HPDE6-E6E7 (cell line): ENCODE measurements around the gene RNPS1.
"Not testable (repeated sequence)": the region's sequence is repeated elsewhere in the genome, so short reads cannot be mapped to it uniquely, and the experiment has no call there.

ENCODE experiments used
- DNase-seq: peaks from one replicate; pipeline ENCODE4 v3.0.0; 2011; ENCODE audit warnings: missing footprints; ENCODE audit errors: extremely low spot score

RNPS1 gene

GRCh38 chr16:2282866-2283555 lies 15.1 kb upstream of the RNPS1 start:
- no peak for DNase-seq

- no peak for DNase-seq
Observed at GRCh38 chr16:2282262-2282661, 14.3 kb upstream of the RNPS1 start.

- no peak for DNase-seq
Observed at GRCh38 chr16:2280981-2281542, 13.1 kb upstream of the RNPS1 start.

- no peak for DNase-seq
Observed at GRCh38 chr16:2280461-2280860, 12.5 kb upstream of the RNPS1 start.

GRCh38 chr16:2278956-2279800 lies 11.3 kb upstream of the RNPS1 start:
- no peak for DNase-seq

- no peak for DNase-seq
Observed at GRCh38 chr16:2278272-2278608, 10.3 kb upstream of the RNPS1 start.

- no peak for DNase-seq
Observed at GRCh38 chr16:2277466-2278271, 9.7 kb upstream of the RNPS1 start.

- no peak for DNase-seq
Observed at GRCh38 chr16:2276368-2277195, 8.7 kb upstream of the RNPS1 start.

GRCh38 chr16:2275476-2276367 lies 7.8 kb upstream of the RNPS1 start:
- DNase-seq: no peak

GRCh38 chr16:2273931-2274330 lies 6.0 kb upstream of the RNPS1 start:
- DNase-seq: no peak

- no peak for DNase-seq
Observed at GRCh38 chr16:2273484-2273883, 5.6 kb upstream of the RNPS1 start.

- DNase-seq: no peak
Observed at GRCh38 chr16:2271848-2272461, 4.0 kb upstream of the RNPS1 start.

GRCh38 chr16:2270588-2271470 lies 2.9 kb upstream of the RNPS1 start:
- DNase-seq: no peak

GRCh38 chr16:2270070-2270462 lies 2.1 kb upstream of the RNPS1 start:
- no peak for DNase-seq

- not testable (repeated sequence) for DNase-seq
Observed at GRCh38 chr16:2267505-2267912, 417 bp downstream of the RNPS1 start.

GRCh38 chr16:2266887-2267286 lies 1.0 kb downstream of the RNPS1 start:
- DNase-seq: not testable (repeated sequence)

- DNase-seq: not testable (repeated sequence)
Observed at GRCh38 chr16:2263026-2263425, 4.9 kb downstream of the RNPS1 start.

- DNase-seq: no peak
Observed at GRCh38 chr16:2260250-2260649, 7.7 kb downstream of the RNPS1 start.

GRCh38 chr16:2258530-2258929 lies 9.4 kb downstream of the RNPS1 start:
- not testable (repeated sequence) for DNase-seq
